Hepatocyte (in vitro differentiated cells): Measurements from ENCODE around the gene ACSL5. TPM values are rescaled to one million over a fixed set of nuclear protein-coding genes. Genes with fewer than 3 reads are reported as not detected.
A peak's percentile ranks its signal among the peaks of the same experiment; 100 is the strongest.
"Not testable (repeated sequence)": the region's sequence is repeated elsewhere in the genome, so short reads cannot be mapped to it uniquely, and the experiment has no call there.

Source experiments
- DNase-seq: peaks from one replicate; pipeline ENCODE4 v3.0.0-alpha.2; 2016; ENCODE audit warnings: low spot score
- H2AFZ ChIP-seq: fragments of 200-600 bp; sonication (generic); 2 replicates; pipeline ENCODE4 v1.6.0; 2016; ENCODE audit warnings: antibody characterized with exemption, mild to moderate bottlenecking
- H3K27ac ChIP-seq: fragments of 200-600 bp; sonication (generic); 2 replicates; pipeline ENCODE4 v1.5.1; 2016; ENCODE audit warnings: mild to moderate bottlenecking
- H3K27me3 ChIP-seq: fragments of 200-600 bp; sonication (generic); 2 replicates; pipeline ENCODE4 v1.6.1; 2016
- H3K36me3 ChIP-seq: fragments of 200-600 bp; sonication (generic); replicated peaks from 2 replicates; pipeline ENCODE4 v1.5.1; 2016; ENCODE audit warnings: low read depth; ENCODE audit not compliant: insufficient read depth
- H3K4me1 ChIP-seq: fragments of 200-600 bp; sonication (generic); 2 replicates; pipeline ENCODE4 v1.5.1; 2016; ENCODE audit warnings: mild to moderate bottlenecking, moderate library complexity; ENCODE audit not compliant: insufficient read depth
- H3K4me2 ChIP-seq: fragments of 200-600 bp; sonication (generic); 2 replicates; pipeline ENCODE4 v1.6.0; 2016
- H3K4me3 ChIP-seq: fragments of 200-600 bp; sonication (generic); 2 replicates; pipeline ENCODE4 v1.5.1; 2016; ENCODE audit warnings: mild to moderate bottlenecking
- H3K79me2 ChIP-seq: fragments of 200-600 bp; sonication (generic); 2 replicates; pipeline ENCODE4 v1.6.0; 2017; ENCODE audit warnings: mild to moderate bottlenecking
- H3K9me2 ChIP-seq: fragments of 200-600 bp; sonication (generic); replicated peaks from 2 replicates; pipeline ENCODE4 v1.6.0; 2017; ENCODE audit warnings: mild to moderate bottlenecking; ENCODE audit not compliant: insufficient read depth
- H3K9me3 ChIP-seq: fragments of 200-600 bp; sonication (generic); 2 replicates; pipeline ENCODE4 v1.5.1; 2016; ENCODE audit warnings: low read depth, mild to moderate bottlenecking
- H4K20me1 ChIP-seq: fragments of 200-600 bp; sonication (generic); 2 replicates; pipeline ENCODE4 v1.6.0; 2016; ENCODE audit warnings: mild to moderate bottlenecking; ENCODE audit not compliant: insufficient read depth, poor library complexity, severe bottlenecking
- CTCF ChIP-seq: fragments of 200-600 bp; sonication (generic); IDR thresholded peaks from 2 replicates; pipeline ENCODE4 v1.5.1; 2016; ENCODE audit warnings: antibody characterized with exemption, mild to moderate bottlenecking; ENCODE audit not compliant: poor library complexity
- EZH2 ChIP-seq: fragments of 200-600 bp; sonication (generic); IDR thresholded peaks from 2 replicates; pipeline ENCODE4 v1.6.1; 2016; ENCODE audit warnings: antibody characterized with exemption, mild to moderate bottlenecking, borderline replicate concordance
- EZH2phosphoT487 ChIP-seq: fragments of 200-600 bp; sonication (generic); IDR thresholded peaks from one replicate; pipeline ENCODE4 v1.6.1; 2018; ENCODE audit warnings: antibody characterized with exemption, mild to moderate bottlenecking, low read depth, moderate library complexity; ENCODE audit not compliant: unreplicated experiment, severe bottlenecking
- WGBS: methylation state at CpG from one replicate; pipeline ENCODE4 v1.1.6; 2016; ENCODE audit warnings: low lambda C conversion rate; ENCODE audit errors: missing lambda C conversion rate; 5-methylcytosine and 5-hydroxymethylcytosine counted together
- polyA plus RNA-seq: library from polyadenylated mRNA; unstranded; fragments of >200 nt; fragmentation: Nextera tagmentation; extraction: Ambion mirVana; gene quantifications from 2 replicates; pipeline ENCODE4 v1.2.1, GENCODE V29; 2016
- total RNA-seq: library from RNA; depleted of rRNA; stranded (reverse); fragments of >200 nt; gene quantifications from 2 replicates; pipeline ENCODE4 v1.2.3, GENCODE V29; 2014

ACSL5 gene
- total and polyA plus RNA-seq, 2 experiments from 2014 or later, result 22.7 to 40.2 TPM

GRCh38 chr10:112402917-112403316 is 29.0 kb downstream of the ACSL5 start:
- no peak overlapping the region for H3K4me3 ChIP-seq
- H3K27me3 ChIP-seq, result no peaks in the 10 kb centered on the region
- H3K36me3 ChIP-seq, result no peaks in the 10 kb centered on the region
- H3K9me2 ChIP-seq, result no peaks in the 10 kb centered on the region
- WGBS, result 69% methylated on average over 2 of the region's 2 CpGs
- H2AFZ ChIP-seq, result no peak overlapping the region
- no peak for DNase-seq
- peak overlapping the region; percentile 75 for H3K27ac ChIP-seq
- H3K4me1 ChIP-seq, result peaks cover 28% of the 10 kb centered on the region
- no peaks in the 10 kb centered on the region for H3K79me2 ChIP-seq
- no peaks in the 10 kb centered on the region for H3K9me3 ChIP-seq
- H4K20me1 ChIP-seq, result no peaks in the 10 kb centered on the region
- H3K4me2 ChIP-seq, result peak overlapping the region; percentile 35
- TF ChIP-seq CTCF (no peak), EZH2 (no peak), EZH2phosphoT487 (no peak)

GRCh38 chr10:112404617-112405016 is 30.7 kb downstream of the ACSL5 start:
- H3K9me3 ChIP-seq, result no peaks in the 10 kb centered on the region
- peak; percentile 26 for DNase-seq

GRCh38 chr10:112406806-112407205 is 32.9 kb downstream of the ACSL5 start:
- not testable (repeated sequence) for H3K79me2 ChIP-seq, DNase-seq, H3K36me3 ChIP-seq, H2AFZ ChIP-seq, H4K20me1 ChIP-seq, H3K4me2 ChIP-seq, H3K27me3 ChIP-seq, H3K9me2 ChIP-seq, H3K9me3 ChIP-seq, H3K4me3 ChIP-seq
- WGBS, result 89% methylated on average over 2 of the region's 2 CpGs
- Histone ChIP-seq H3K27ac (peak overlapping the region; percentile 82), H3K4me1 (peaks cover 28% of the 10 kb centered on the region)

More at GRCh38 chr10:112404617-112405016, 30.7 kb downstream of the ACSL5 start:
- 63% methylated on average over 3 of the region's 3 CpGs for WGBS
- Histone ChIP-seq H3K4me3 (no peak overlapping the region), H2AFZ (no peak overlapping the region), H3K4me1 (peaks cover 28% of the 10 kb centered on the region), H3K27ac (peak overlapping the region; percentile 82), H3K79me2 (no peaks in the 10 kb centered on the region), H3K36me3 (no peaks in the 10 kb centered on the region), H3K9me2 (no peaks in the 10 kb centered on the region), H3K4me2 (no peak overlapping the region), H3K27me3 (no peaks in the 10 kb centered on the region), H4K20me1 (no peaks in the 10 kb centered on the region)
- TF ChIP-seq EZH2phosphoT487 (no peak), CTCF (no peak), EZH2 (no peak)

GRCh38 chr10:112407696-112408095 is 33.8 kb downstream of the ACSL5 start:
- DNase-seq, result no peak
- Histone ChIP-seq H2AFZ (no peak overlapping the region), H3K27me3 (no peaks in the 10 kb centered on the region), H4K20me1 (no peaks in the 10 kb centered on the region), H3K79me2 (no peaks in the 10 kb centered on the region), H3K36me3 (no peaks in the 10 kb centered on the region), H3K9me3 (no peaks in the 10 kb centered on the region), H3K27ac (peak overlapping the region; percentile 54), H3K9me2 (no peaks in the 10 kb centered on the region), H3K4me3 (no peak overlapping the region), H3K4me2 (no peak overlapping the region), H3K4me1 (peaks cover 20% of the 10 kb centered on the region)
- no peak for TF ChIP-seq CTCF
- TF ChIP-seq EZH2, result no peak
- TF ChIP-seq EZH2phosphoT487, result no peak
- WGBS, result 70% methylated on average over 1 of the region's 1 CpG
